ENCODE measurements around the gene SMARCAL1. TPM values are rescaled to one million over a fixed set of nuclear protein-coding genes. Genes with fewer than 3 reads are reported as not detected.
A peak's percentile ranks its signal among the peaks of the same experiment; 100 is the strongest.

SMARCAL1 gene
- total RNA-seq, 1 donor from 2014 or later: 6.5 TPM

DNA sequence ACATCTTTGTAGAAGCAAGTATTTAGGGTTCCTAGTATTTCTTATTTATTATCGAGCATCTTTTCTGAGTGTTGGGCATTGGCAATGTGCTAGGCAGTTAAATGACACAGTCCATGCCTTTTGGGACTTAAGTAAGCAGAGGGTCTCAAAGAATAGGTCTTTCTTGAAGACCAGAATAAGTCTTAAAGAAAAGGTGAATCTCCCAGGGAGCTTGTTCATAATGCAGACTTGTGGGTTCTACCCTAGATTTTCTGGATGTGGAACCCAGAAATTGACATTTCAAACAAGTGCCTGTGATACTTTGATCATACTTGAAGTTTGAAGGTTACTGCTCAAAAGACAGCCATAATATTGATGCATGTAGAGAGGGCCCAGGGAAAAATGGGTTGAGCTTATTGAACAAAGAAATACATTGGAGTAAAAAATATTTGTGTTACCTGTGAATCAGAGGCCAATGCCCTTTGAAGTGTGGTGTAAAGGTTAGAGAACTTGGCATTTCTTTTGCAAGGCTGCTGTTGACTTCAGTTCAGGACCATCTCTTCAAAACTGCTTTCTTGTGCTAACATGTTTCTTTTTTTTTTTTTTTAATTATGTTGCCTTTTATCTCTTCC is 110.7 kb downstream of the SMARCAL1 start:
- ATAC-seq: peak; percentile 72
- peak; percentile 52 for DNase-seq (ENCODE audit: low spot score)

DNA sequence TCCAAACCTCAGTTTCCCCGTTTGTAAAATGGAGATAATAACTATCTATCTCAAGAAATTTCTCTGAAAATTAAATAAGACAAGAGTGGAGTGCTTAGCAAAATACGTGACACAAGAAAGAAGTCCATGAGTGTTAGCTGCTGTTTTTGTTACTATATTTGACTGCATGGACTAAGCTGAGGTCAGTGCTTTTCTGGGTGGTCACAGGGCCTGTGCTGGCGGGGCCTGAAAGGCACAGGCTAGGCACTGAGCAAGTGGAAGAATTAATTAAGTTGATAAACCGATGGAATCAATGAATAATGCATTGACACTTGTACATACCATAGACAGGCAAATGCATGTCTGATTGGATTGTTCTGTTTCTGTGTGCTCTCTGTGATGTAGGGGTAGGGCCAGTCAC is 113.7 kb downstream of the SMARCAL1 start:
- DNase-seq (ENCODE audit: low spot score): no peak
- no peak for ATAC-seq

DNA sequence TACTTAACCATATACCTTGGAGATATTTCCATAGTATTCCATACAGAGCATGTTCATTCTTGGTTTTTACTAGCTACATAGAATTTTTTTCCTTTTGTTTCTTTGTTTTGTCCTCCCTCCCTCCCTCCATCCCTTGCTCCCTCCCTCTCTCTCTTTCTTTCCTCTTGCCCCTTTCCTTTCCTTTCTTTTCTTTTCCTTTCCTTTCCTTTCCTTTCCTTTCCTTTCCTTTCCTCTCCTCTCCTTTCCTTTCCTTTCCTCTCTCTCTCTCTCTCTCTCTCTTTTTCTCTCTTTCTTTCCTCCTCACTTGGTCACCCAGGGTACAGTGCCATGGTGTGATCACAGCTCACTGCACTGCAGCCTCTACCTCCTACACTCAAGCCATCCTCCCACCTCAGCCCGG is 114.7 kb downstream of the SMARCAL1 start:
- no peak for ATAC-seq
- no peak for DNase-seq (ENCODE audit: low spot score)

DNA sequence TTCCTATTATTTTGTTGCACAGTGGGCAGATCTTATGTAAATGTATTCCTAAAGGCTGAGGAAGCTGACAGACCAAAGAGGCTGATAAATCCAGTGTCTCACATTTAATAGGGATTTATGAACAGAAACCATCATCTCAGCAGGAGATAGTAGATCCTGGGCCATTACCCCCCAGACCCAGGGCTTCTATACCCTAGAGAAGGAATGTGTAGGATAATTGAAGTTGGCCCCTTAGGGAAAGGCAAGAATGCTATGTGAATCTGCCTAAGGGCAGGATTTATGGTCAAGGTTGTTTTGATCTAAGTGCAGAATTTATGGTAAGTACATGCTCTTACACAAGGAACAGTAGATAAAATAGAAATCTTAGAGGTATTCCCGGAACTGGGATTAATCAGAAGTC is 115.3 kb downstream of the SMARCAL1 start:
- DNase-seq (ENCODE audit: low spot score): no peak
- ATAC-seq: no peak

DNA sequence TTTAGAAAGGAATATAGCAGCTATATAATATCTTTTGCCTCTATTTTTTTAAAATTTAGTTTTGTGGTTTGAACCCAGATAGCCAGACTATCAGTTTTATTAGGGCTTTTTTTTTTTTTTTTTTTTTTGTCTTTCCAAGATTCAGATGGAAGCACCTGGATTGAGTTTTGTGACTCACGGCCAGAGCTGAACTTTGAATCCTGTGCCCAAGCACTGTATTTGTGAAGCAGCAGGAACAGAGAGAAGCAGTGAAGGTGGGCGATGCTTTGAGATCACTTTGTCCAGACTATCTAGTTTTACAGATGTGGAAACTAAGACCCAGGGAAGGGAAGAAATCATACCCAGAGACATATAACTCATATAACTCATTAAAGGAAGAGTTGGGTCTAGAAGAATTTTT is 120.3 kb downstream of the SMARCAL1 start:
- ATAC-seq: peak; percentile 64
- no peak for DNase-seq (ENCODE audit: low spot score)

Other genes with a start within 250 kb of the SMARCAL1 start
- not detected for gene MARCHF4, start 40.0 kb upstream of the SMARCAL1 start, total RNA-seq
- 825 TPM for gene RPL37A, start 86.4 kb downstream of the SMARCAL1 start, total RNA-seq
- gene IGFBP2, start 220.9 kb downstream of the SMARCAL1 start, total RNA-seq: 404 TPM